GM12874 (cell line): Measurements from ENCODE around the gene NGB.

Experiments used
- CTCF ChIP-seq: IDR thresholded peaks from 2 replicates; pipeline ENCODE4 v1.5.1; 2011; ENCODE audit warnings: low read depth, mild to moderate bottlenecking, control low read depth, low read length, moderate library complexity; ENCODE audit not compliant: insufficient read depth

NGB gene

GRCh38 chr14:77286576-77286975 is 15.6 kb upstream of the NGB start:
- TF ChIP-seq CTCF = no peak

GRCh38 chr14:77284466-77284865 is 13.5 kb upstream of the NGB start:
- no peak for TF ChIP-seq CTCF

GRCh38 chr14:77284066-77284465 is 13.1 kb upstream of the NGB start:
- no peak for TF ChIP-seq CTCF

GRCh38 chr14:77281852-77282410 is 10.9 kb upstream of the NGB start:
- TF ChIP-seq CTCF = no peak

GRCh38 chr14:77279719-77280118 is 8.7 kb upstream of the NGB start:
- TF ChIP-seq CTCF = no peak

- no peak for TF ChIP-seq CTCF
Observed at GRCh38 chr14:77278461-77279230, 7.6 kb upstream of the NGB start.

GRCh38 chr14:77276959-77277358 is 6.0 kb upstream of the NGB start:
- no peak for TF ChIP-seq CTCF
